GM18499 (cell line): ENCODE measurements around the gene POLR2C.
"Not testable (repeated sequence)": the region's sequence is repeated elsewhere in the genome, so short reads cannot be mapped to it uniquely, and the experiment has no call there.

ENCODE experiments used
- ATAC-seq: cut with Tn5 transposase; IDR thresholded peaks from one replicate; pipeline ENCODE4 v1.9.1; 2021; ENCODE audit warnings: moderate number of reproducible peaks; ENCODE audit not compliant: insufficient read depth, unreplicated experiment

The POLR2C gene

DNA sequence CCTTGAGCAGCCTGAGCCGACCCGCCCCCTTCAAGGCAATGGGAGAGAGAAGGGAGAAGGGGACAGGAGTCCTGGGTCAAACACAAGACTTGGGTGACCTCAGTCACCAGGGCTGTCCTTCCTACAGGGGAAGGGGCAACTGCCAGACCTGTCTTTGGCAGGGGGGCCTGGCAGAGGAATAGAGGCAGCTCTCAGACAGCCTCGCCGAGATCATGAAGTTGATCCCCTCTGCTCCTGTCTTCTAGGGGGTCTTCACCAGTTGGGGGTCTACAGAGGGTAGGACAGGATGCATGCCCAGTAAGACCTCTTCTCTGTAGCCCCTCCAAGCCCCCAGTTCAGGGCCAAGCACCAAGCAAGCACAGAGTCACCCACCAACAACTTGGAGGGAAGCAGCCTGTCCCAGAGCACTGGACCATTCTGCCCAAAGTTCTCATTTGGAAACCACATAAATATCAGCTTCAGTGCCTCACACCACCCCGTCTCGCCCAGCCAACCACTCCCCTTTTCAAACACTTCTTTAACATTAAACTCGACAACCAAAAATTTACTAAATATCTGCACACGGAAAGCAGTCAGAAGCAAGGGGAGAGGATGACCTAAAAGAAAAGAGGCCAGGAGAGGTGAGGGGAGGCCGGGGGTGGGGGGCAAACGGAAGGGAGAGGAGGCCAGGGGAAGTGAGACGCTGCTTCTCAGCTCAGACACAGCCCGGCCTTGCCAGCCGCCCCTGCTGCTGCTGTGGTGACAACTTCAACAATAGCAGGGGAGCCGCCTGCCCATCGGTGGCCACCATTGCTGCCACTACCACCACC is 16.1 kb downstream of the POLR2C start:
- no peak for ATAC-seq

DNA sequence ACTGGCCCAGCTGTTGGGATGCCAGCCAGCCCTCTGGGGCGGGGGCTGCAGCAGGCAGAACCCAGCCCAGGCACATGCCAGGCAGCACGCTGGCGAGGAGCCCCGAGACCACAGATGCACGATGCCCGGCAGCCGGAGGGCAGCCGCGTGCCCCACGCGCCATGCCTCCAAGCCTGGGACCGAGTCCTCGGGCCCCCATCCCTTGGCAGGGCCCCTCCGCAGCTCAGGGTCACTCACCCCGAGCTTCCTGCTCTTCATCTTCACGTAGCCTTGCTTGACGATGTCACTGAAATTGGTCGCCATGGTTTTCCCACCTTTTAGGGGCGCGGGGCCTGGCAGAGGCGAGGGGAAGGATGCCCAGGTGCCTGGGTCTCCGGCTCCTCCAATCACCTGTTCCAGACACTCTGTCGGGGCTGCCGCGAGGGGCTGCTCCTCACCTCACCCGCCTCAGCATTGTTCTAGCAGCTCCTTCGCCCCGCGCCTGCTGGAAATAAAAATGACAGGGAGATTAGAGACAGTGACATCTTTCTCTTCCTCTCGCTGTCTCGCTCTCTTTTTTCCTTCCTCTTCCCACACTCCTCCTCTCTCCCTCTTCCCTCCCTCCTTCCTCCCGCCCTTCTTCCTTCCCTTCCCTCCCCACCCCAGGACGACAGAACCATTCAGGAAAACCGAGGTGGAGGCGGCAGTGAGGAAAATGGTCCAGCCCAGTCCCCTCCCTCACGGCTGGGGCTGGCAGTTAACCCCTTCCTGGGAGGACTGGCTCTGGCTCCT is 16.9 kb downstream of the POLR2C start:
- ATAC-seq: no peak

DNA sequence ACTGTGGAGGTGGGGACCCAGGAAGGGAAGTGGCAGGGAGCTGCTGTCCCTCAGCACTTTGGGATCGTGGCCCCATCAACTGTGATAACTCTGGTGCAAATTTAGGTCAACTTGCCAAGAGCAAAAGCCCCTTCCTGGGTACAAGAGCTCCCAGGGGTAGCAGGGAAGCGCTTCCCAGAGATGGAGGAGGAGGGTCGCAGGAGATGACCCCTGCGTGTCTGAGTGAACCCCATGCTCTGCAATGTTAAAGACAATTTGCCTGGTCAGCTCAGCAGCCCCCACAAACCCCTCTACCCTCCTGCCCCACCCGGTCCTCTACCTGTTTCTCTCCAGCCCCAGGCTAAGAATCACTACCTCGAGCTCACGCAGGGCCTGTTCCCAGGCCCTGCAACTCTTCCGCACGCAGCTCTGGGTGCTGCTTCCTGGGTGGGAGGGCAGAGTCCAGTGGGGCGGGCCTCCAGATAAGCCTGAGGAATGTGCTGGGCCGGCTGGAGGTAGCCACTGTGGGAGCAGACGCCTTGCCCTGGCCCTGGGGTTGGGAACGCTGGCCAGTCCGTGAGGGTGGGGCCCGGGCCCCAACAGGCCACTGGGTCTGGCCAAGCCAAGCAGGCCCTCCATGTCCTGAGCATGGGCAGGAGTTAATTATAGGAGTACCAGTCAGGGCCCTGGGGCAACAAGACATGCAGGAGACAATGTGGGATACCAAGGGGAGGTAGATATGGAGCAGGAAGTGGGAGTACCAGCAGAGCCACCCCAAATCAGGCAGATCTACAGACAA is 17.7 kb downstream of the POLR2C start:
- ATAC-seq: no peak

DNA sequence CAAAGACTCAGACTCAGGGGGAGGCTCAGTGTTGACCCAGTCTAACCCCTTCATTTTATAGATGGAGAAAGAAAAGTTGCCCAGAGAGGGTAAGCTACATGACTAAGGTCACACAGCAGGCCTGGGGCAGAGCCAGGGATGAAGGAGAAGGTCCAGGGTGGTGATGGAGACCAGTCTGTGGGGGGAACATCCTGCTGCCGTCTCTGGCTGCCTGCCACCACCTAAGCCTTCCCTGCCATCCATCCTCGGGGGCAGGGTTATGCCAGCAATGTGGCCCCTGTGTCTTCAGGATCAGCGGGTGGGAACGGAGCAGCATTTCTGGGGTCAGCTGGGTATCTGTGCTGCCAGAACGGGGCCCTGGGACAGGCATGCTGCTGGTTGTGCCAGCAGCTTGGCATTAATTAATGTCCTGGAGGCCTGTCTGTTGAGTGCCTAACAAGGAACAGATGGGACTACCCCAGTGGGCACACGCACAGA is 18.3 kb downstream of the POLR2C start:
- no peak for ATAC-seq

DNA sequence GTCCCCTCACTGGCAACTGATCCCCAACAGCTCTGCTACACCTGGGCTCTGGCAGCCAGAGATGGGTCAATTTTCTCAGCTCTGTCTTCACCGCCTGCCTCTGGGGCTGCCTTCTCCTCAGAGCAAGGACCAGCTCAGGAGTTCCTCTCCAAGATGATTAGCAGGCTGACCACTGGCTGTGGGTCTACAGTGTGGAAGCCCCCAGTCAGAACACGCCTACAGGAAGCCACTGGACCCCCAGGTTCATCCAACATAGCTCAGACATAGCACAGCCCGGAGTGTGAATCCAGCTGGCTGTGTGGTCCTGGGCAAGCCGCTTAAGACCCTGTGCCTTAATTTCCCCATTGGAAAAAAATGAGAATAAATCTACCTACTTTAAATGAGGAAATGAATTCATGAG is 18.9 kb downstream of the POLR2C start:
- no peak for ATAC-seq

DNA sequence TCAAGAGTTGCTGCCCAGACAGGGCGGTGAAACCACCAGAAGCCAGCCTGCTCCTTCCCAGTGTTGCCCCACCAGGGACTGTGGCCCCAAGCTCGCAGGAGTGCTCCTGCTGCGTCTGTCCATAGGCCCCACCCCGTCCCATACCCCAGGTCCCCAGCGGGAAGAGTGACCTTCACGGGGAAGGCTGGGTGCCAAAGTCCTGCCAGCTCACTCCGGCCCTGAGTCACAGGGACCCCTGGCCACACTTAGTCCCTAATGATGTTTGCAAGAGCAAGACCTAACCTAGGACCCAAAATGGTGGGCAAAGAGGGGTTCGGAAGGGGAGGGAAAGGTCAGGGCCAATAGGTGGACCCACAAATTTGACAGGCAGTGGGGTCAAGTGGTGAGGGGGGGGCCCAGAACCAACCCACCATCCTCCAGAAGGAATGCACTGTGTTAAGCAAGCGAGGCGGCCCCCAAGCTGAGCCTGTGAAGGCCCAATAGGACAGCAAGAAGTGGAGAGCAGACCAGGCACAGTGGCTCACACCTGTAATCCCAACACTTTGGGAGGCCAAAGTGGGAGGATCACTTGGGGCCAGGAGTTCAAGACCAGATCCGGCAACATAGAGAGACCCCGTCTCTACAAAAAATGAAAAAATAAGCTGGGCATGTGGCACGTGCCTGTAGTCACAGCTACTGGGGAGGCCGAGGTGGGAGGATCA is 20.5 kb downstream of the POLR2C start:
- no peak for ATAC-seq

DNA sequence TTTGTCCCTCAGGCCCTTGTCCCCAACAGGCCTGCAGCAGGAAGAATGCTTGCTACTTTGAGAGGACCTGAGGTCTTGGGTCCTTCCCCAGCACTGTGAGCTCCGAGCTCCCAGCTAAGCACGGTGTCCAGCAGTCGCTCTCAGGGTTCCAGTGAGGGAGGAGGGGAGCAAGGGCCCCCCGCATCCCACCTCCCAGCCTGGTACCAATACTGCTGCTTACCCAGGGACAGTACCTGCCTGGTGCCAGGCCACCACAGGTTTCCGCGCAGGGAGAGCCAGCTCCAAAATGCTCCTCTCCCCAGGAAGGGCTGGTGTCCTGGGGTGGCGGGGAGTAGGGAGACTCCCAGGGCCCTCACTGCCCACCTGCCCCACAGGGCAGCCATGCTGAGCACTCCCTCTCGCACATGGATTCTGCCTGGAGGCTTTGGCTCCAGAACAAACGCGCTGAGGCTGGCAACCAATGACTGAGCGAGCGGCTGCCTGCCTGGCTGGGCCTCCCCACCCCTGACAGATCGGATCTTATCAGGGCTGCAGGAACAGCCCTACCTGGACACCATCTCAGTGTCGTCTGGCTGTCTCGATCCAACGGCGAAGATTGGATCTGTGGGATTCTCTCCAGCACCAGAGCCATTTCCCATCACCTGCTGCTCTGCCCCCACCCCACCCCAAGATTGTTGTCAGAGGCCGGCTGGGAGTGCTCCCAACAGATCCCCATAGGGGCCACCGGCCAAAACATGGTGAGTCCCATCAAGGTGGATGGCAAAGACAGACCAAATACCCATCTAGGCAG is 21.4 kb downstream of the POLR2C start:
- no peak for ATAC-seq

DNA sequence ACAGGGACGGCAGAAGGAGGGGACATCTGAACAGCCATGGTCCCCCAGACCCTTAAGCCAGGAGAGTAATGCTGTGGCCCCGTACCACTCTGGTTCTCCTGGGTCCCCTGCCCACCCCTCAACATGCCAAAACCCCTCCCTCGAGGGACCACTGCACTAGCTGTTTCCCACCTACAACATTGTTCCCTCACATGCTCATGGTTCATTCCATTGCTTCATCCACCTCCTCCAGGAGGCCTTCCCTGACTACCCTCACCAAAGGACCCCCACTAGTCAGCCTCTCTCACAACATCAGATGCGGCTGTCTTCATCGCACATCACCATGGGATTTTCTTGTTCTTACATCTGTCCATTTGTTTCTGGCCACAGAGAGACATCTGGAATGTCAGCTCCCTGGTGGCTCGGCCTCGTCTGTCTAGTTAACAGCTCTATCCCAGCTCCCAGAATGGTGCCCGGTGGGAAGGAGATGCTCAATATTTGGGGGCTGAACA is 22.1 kb downstream of the POLR2C start:
- no peak for ATAC-seq

DNA sequence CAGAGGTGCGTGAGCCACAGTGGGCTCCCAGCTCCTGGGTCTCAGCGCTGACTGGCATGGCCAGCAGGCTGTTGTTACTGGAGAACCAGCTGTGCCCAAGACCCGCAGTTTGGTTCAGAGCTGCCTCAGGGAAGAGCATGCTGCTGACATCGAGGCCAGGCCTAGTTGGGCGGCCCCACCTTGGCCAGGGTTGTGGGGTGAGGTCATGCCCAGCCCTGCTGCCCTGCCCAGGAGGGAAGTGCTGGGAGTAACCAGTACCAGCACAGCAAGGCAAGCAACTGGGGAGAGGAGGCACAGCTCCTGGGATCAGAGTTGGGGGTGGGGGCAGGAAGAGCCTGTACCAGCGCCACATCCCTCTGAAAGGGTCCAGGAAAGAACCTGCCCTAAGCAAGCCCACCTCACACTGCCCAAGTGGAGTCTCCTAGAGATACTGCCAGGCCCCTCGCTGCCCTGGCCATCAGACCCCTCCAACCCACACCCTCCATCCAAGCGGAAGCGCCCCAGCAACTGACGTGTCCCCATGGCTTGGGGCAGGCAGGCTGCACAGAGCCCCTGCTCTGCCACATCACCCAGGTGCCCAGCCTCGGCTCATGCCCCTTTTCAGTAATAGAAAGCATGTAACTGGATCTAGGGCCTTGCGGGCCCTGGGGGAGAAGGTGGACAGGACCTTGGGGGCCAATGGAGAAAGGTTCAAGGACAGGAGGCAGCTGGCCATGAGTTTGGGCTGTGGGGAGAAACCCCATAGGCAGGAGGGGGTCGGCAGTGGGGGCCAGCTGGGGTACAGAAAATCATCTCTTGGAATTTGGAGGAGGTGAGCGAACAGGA is 22.8 kb downstream of the POLR2C start:
- no peak for ATAC-seq

DNA sequence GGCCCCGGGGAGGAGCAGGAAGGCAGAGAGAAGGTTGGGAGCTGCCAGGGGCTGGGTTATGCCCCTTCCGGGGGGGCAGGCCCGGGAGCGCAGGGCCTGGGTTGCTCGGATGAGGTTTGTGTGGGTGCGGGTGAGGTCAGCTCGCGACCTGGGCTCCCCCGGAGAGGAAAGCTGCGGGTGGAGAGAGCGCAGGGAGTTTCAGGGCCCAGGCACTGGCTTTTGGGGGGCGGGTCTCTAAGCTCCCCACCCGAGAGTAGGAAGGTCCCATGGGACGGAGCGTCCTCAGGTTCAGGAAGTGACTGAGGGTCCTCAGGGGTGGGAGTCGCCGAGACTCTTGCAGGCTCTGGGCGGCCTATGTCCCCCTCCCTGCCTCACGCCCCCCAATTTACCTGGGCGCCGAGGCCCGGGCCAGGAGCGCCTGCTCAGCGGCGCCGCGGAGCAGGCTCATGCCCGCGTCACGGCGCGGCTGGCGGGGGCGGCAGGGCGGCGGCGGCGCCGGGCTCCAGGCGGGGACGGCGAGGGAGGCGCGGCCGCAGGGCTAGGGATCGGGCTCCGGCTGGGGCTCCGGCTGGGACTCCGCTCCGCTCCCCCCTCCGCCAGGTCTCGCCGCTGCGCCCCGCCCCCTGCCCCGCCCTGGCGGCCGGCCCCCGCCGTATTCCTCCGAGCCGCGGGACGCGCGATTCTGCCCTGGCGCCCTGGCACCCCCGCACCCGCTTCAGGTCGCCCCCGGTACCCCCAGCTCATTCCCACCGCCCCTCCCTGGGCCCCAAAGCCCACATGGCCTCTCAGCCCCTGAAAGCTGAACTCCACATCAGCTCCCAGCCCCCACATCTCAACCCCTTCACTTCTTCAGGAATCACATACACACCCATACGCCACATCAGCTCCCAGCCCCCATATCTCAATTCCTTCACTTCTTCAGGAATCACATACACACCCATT is 23.7 kb downstream of the POLR2C start, which contains the start of gene DOK4:
Gene DOK4, minus strand, starts transcription at position 578 of the 942 bp plus-strand sequence. CDS start 6,986 bp downstream, outside the sequence.
- no peak for ATAC-seq

DNA sequence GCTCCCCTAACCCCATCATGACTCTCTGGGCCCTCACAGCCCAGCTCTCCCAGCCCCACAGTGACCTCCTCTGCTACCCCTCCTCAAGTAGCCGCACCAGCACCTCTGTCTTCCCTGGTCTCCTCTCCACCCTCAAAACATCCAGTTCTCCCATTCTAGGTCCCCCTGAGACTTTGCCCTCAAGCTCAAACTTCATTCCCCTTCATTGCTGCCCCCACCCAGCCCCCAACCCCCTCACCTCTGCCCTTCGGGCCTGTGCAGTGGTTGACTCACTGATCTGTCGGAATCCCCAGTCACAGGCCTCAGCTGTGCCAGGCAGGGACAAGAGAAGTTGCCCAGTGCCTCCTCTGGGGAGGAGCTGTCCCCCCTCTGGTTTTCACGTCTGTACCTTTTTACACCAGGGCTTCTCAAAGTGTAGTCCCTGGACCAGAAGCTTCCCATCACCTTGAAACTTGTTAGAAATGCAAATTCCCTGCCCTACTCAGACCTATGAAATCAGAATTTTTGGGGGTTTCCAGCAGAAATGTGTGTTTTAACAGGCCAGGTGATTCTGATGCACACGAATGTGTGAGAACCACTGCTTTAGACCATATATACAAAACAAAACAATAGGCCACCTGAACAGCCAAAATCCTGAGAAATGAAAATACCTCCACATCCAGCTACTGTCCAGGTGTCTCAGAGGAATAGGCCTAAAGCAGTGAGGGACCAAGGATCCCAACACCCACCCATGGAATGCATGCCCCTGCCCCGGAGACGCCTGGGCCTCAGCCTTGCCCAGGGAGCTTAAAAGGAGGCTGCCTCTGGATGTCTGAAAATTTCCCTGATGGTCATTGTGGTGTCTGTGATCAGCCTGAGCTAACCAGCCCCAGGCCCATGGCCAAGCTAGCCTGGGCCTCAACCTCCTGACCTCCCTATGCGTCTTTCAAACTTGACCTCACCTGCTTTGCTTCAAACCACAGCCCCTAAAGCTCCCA is 24.7 kb downstream of the POLR2C start:
- ATAC-seq: no peak

DNA sequence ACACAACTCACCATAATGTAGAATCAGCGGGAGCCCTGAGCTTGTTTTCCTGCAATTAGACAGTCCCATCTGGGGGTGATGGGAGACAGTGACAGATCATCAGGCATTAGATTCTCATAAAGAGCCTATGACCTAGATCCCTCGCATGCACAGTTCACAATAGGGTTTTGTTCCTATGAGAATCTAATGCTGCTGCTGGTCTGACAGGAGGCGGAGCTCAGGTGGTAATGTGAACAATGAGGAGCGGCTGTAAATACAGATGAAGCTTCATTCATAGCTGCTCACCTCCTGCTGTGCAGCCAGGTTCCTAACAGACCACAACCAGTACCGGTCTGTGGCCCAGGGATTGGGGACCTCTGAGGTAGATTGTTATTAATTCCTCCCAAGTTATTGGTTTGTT is 26.8 kb downstream of the POLR2C start:
- ATAC-seq: no peak

DNA sequence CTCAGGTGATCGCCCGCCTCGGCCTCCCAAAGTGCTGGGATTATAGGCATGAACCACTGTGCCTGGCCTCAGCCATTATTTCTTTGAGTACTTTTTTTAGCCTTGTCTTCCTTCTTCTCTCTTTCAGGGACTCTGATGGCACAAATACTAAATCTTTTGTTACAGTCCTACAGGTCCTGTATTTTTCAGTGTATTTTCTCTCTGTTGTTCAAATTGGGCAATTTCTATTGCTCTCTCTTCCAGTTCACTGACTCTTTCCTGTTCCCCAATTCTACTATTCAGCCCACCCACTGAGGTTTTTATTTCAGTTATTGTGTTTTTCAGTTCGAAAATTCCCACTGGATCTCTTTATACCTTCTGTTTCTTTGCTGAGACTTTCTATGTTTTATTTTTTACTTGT is 31.3 kb downstream of the POLR2C start:
- no peak for ATAC-seq

DNA sequence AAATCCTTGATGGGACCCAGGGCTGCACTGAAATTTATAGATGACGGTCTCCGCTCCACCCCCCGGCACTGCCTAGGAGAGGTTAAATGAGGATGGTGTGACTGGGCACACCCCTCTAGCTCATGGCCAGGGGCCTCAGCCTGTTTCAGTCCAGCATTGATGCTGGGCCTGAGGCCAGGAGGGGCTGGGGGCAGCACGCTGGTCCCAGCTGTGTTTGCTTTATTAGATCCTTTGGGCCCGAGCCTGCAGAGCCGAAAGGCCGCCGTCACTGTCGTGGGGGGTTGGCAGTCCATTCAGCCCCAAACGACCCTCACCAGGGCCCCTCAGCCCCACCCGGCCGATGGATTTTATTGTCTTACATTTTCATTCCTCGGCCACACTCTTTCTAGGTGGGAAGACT is 34.6 kb downstream of the POLR2C start:
- ATAC-seq: no peak

DNA sequence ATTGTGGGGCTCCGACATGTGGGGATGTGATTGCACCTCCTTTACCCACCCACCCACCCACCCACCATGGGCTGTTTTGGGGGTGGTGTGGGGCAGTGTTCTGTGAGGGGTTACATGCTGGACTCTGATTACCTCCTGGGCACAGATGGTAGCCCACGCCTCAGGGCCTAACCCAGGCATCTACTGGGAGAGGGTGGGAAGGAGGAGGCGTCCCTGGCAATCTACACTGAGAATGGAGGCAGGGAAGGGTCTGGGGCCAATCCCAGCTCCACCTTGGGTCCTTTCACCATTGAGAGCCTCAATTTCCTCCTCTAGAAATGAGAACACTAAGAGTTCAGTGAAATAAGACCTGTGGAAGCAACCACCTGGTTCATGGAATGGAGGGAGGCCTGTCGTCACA is 35.6 kb downstream of the POLR2C start:
- no peak for ATAC-seq

DNA sequence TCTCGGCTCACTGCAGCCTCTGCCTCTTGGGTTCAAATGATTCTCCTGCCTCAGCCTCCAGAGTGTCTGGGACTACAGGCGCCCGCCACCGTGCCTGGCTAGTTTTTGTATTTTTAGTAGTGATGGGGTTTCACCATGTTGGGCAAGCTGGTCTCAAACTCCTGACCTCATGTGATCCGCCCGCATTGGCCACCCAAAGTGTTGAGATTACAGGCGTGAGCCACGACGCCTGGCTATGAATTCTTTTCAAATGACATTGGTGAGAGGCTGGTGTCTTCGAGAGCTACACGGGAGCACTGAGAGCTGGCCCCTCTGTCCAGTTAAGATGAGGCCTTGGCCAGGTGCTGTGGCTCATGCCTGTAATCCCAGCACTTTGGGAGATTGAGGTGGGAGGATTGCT is 37.5 kb downstream of the POLR2C start:
- not testable (repeated sequence) for ATAC-seq
